Activated B cell treated with CpG ODN at 0.5 μM for 24 hours (primary cell): Measurements from ENCODE around the gene RASGRF2. TPM values are rescaled to one million over a fixed set of nuclear protein-coding genes. Genes with fewer than 3 reads are reported as not detected.

Source experiments
- ATAC-seq: fragments of 200-7000 bp; cut with Tn5 transposase; one replicate; pipeline ENCODE4 v1.10.0; 2021; ENCODE audit warnings: low read depth, mild to moderate bottlenecking, moderate library complexity
- CTCF ChIA-PET: fragments of 350-600 bp; sonication (Branson Sonifier 250); formaldehyde crosslinking; loops from one replicate; lab custom pipeline; 2021; ENCODE audit warnings: antibody characterized with exemption; lab: Charles Lee
- POLR2A ChIA-PET: fragments of 350-600 bp; sonication (Branson Sonifier 250); formaldehyde crosslinking; loops from one replicate; lab custom pipeline; 2021; ENCODE audit warnings: antibody characterized with exemption; lab: Charles Lee
- DNase-seq: peaks from one replicate; pipeline ENCODE4 v3.0.0; 2022
- H3K27ac Mint-ChIP-seq: one replicate; pipeline ENCODE4 v1.8.0; 2020; ENCODE audit warnings: mixed read lengths
- H3K27me3 Mint-ChIP-seq: one replicate; pipeline ENCODE4 v1.8.0; 2021; ENCODE audit warnings: mixed read lengths
- H3K36me3 Mint-ChIP-seq: one replicate; pipeline ENCODE4 v1.8.0; 2021; ENCODE audit warnings: low read depth, mixed read lengths
- H3K4me1 Mint-ChIP-seq: one replicate; pipeline ENCODE4 v1.8.0; 2021; ENCODE audit warnings: mixed read lengths
- H3K4me3 Mint-ChIP-seq: one replicate; pipeline ENCODE4 v1.8.0; 2020; ENCODE audit warnings: mild to moderate bottlenecking, mixed read lengths
- H3K9me3 Mint-ChIP-seq: one replicate; pipeline ENCODE4 v1.8.0; 2020; ENCODE audit warnings: mixed read lengths
- intact Hi-C: fragments of 100-400 bp; cut with micrococcal nuclease; formaldehyde crosslinking; loops from one replicate; pipeline ENCODE4 v1.15.1; 2024
- total RNA-seq: library from RNA; stranded (reverse); gene quantifications from 2 replicates; pipeline ENCODE4 v1.2.3, GENCODE V29; 2022
- TF ChIP-seq, protein P1 (sequence below): fragments of 200-600 bp; IDR thresholded peaks from one replicate; pipeline ENCODE4 v1.8.0; 2022; ENCODE audit warnings: antibody characterized with exemption, mild to moderate bottlenecking

The RASGRF2 gene
- total RNA-seq, 1 donor from 2014 or later: 0.64 TPM

DNA sequence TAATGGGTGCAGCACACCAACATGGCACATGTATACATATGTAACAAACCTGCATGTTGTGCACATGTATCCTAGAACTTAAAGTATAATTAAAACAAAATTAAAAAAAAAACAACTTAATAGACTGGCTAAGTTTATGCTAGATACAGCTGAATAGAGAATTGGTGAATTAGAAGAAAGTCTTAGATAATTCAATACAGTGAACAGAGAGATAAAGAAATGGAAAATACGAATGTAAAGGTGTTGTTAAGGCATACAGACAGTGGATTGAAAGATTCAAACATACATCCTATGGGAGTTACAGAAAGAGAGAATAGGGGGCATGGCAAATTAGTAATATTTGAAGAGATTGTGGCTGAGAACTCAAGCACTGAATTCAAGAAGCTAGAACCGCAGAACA is 75.4 kb downstream of the RASGRF2 start:
- TF ChIP-seq, protein P1, sequence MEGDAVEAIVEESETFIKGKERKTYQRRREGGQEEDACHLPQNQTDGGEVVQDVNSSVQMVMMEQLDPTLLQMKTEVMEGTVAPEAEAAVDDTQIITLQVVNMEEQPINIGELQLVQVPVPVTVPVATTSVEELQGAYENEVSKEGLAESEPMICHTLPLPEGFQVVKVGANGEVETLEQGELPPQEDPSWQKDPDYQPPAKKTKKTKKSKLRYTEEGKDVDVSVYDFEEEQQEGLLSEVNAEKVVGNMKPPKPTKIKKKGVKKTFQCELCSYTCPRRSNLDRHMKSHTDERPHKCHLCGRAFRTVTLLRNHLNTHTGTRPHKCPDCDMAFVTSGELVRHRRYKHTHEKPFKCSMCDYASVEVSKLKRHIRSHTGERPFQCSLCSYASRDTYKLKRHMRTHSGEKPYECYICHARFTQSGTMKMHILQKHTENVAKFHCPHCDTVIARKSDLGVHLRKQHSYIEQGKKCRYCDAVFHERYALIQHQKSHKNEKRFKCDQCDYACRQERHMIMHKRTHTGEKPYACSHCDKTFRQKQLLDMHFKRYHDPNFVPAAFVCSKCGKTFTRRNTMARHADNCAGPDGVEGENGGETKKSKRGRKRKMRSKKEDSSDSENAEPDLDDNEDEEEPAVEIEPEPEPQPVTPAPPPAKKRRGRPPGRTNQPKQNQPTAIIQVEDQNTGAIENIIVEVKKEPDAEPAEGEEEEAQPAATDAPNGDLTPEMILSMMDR: no peak
- DNase-seq (no peak), ATAC-seq (no peak)
- ChIA-PET CTCF (no interaction called here), POLR2A (no interaction called here)
- Mint-ChIP-seq H3K9me3 (peaks cover 13% of the 10 kb centered on the region), H3K27ac (no peak overlapping the region), H3K4me3 (no peak overlapping the region), H3K27me3 (peaks cover 1% of the 10 kb centered on the region), H3K4me1 (no peaks in the 10 kb centered on the region), H3K36me3 (no peaks in the 10 kb centered on the region)
- intact Hi-C loops: no loop called here

DNA sequence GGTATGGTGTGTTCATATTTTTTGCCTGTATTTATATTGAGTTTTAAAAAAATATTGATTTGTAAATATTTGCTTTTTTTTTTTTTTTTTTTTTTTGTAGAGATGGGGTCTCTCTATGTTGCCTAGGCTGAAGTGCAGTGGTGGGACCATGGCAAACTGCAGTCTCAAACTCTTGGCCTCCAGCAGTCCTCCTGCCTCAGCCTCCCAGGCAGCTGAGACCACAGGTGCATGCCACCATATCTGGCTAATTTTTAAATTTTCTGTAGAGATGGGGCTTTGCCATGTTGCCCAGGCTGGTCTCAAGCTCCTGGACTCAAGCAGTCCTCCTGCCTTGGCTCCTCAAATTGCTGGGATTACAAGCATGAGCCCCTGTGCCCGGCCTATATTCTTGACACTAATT is 78.3 kb downstream of the RASGRF2 start:
- Mint-ChIP-seq H3K36me3 (no peaks in the 10 kb centered on the region), H3K9me3 (peaks cover 13% of the 10 kb centered on the region), H3K4me3 (no peak overlapping the region), H3K4me1 (no peaks in the 10 kb centered on the region), H3K27ac (no peak overlapping the region), H3K27me3 (peaks cover 9% of the 10 kb centered on the region)
- DNase-seq: no peak
- no peak for ATAC-seq
- TF ChIP-seq, protein P1: no peak
- intact Hi-C loops: no loop called here
- ChIA-PET POLR2A (no interaction called here), CTCF (no interaction called here)

DNA sequence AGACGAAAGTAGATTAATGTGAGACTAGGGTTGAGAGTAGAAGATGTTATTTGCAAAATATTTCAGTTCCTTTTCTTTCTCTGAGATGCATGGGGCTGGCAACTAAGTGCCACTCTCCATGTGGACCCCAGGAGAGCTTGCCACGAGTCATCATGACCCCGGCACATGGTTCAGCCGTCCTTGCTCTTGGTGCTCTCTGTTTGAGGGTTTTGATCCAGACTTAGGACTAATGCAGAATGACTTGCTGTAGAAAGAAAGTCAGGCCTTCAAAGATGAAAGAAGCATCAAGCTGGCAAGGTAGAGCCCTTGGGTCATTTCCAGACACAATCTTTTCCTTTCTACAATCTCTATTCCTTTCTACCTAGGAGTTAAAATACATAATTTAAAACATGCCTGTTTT is 84.7 kb downstream of the RASGRF2 start:
- H3K9me3 Mint-ChIP-seq: no peaks in the 10 kb centered on the region
- intact Hi-C loops: no loop called here
- H3K27me3 Mint-ChIP-seq: peaks cover 18% of the 10 kb centered on the region
- ChIA-PET POLR2A (no interaction called here), CTCF (no interaction called here)
- DNase-seq: no peak
- no peak for ATAC-seq
- no peak overlapping the region for H3K4me3 Mint-ChIP-seq
- TF ChIP-seq, protein P1: no peak
- H3K36me3 Mint-ChIP-seq: no peaks in the 10 kb centered on the region
- H3K27ac Mint-ChIP-seq: no peak overlapping the region
- H3K4me1 Mint-ChIP-seq: no peaks in the 10 kb centered on the region

DNA sequence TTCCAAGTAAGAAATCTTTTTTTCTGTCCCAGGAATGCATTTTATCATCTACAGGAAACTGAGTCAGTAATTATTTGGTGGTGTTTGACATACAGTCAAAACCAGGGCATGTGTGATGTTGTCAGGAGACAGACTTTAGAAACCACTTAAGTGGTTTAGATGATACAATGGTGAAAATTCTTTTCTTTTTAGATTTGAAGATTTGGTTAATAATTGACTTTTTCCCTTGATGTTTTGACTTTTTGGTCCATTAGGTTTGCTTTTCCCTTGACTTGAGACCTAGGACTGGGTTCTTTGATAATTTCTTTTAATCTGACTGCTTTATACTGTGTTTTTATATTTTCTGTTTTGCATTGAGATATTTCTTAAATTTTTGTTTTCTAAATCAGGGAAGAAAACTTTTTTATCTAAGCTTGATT is 85.2 kb downstream of the RASGRF2 start:
- TF ChIP-seq, protein P1: no peak
- H3K4me1 Mint-ChIP-seq: no peaks in the 10 kb centered on the region
- no peak overlapping the region for H3K4me3 Mint-ChIP-seq
- ATAC-seq: no peak
- intact Hi-C loops: no loop called here
- no peak overlapping the region for H3K27ac Mint-ChIP-seq
- ChIA-PET POLR2A (no interaction called here), CTCF (no interaction called here)
- no peak for DNase-seq
- no peaks in the 10 kb centered on the region for H3K9me3 Mint-ChIP-seq
- peaks cover 18% of the 10 kb centered on the region for H3K27me3 Mint-ChIP-seq
- H3K36me3 Mint-ChIP-seq: no peaks in the 10 kb centered on the region

DNA sequence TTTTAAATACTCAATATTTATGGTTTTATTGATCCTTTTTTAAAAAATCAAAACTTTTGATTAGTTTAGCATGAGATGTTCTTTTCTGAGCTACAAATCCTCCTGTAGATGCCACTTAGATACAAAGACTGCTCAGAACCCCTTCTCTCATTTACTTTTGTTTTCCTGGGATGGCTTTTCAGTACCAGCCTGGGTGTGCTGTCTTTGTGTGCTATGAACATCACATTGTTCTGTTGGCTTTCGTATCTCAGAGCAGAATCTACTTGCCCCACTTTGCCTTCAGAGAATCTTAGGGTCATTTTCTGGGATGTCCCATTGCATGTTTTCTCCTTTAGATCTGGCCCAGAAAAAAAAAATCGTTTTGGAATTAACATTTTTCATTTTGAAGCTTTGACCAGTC is 85.9 kb downstream of the RASGRF2 start:
- DNase-seq (no peak), ATAC-seq (no peak)
- no peaks in the 10 kb centered on the region for H3K36me3 Mint-ChIP-seq
- intact Hi-C loops: no loop called here
- ChIA-PET POLR2A (no interaction called here), CTCF (no interaction called here)
- no peaks in the 10 kb centered on the region for H3K9me3 Mint-ChIP-seq
- no peak overlapping the region for H3K4me3 Mint-ChIP-seq
- H3K4me1 Mint-ChIP-seq: no peaks in the 10 kb centered on the region
- TF ChIP-seq, protein P1: no peak
- H3K27me3 Mint-ChIP-seq: peaks cover 15% of the 10 kb centered on the region
- no peak overlapping the region for H3K27ac Mint-ChIP-seq
